Common myeloid progenitor, CD34-positive (primary cell): ENCODE data around the gene THEM5.

Experiments used
- CTCF ChIA-PET: fragments of 350-600 bp; sonication (Branson Sonifier 250); formaldehyde crosslinking; loops from one replicate; lab custom pipeline; 2021; ENCODE audit warnings: antibody characterized with exemption; lab: Charles Lee
- POLR2A ChIA-PET: fragments of 350-600 bp; sonication (Branson Sonifier 250); formaldehyde crosslinking; loops from one replicate; lab custom pipeline; 2021; ENCODE audit warnings: antibody characterized with exemption; lab: Charles Lee
- DNase-seq, 3 donors: peaks; one replicate each; pipeline versions ENCODE4 v3.0.0 to v3.0.0-alpha.2; 2013
- H3K27ac ChIP-seq, 2 experiments: 1 replicate in 1 of 2; 2 replicates in 1 of 2; pipeline ENCODE4 v1.7.0; 2013; ENCODE audit warnings: inconsistent platforms in 2 of 2, low read length in 2 of 2, mild to moderate bottlenecking in 2 of 2, low read depth in 1 of 2, moderate library complexity in 1 of 2; ENCODE audit not compliant: severe bottlenecking in 2 of 2, insufficient read depth in 1 of 2, poor library complexity in 1 of 2
- H3K27me3 ChIP-seq, 5 experiments: replicated peaks in 2 of 5; 1 replicate in 3 of 5; 2 replicates in 2 of 5; pipeline versions ENCODE4 v1.6.1 to v1.7.0; 2013; ENCODE audit warnings: low read length in 4 of 5, mild to moderate bottlenecking in 2 of 5, moderate library complexity in 2 of 5, inconsistent platforms in 1 of 5; ENCODE audit not compliant: insufficient read depth in 5 of 5, control insufficient read depth in 4 of 5
- H3K36me3 ChIP-seq, 4 experiments: 1 replicate in 2 of 4; 2 replicates in 2 of 4; pipeline versions ENCODE4 v1.6.1 to v1.7.0; 2013; ENCODE audit warnings: low read length in 3 of 4, control low read depth in 1 of 4, mild to moderate bottlenecking in 1 of 4; ENCODE audit not compliant: control insufficient read depth in 4 of 4, insufficient read depth in 4 of 4
- H3K4me1 ChIP-seq, 4 experiments: 1 replicate in 3 of 4; 2 replicates in 1 of 4; pipeline versions ENCODE4 v1.6.1 to v1.7.1; 2013; ENCODE audit warnings: low read length in 3 of 4, mild to moderate bottlenecking in 3 of 4, control low read depth in 1 of 4, inconsistent platforms in 1 of 4, moderate library complexity in 1 of 4; ENCODE audit not compliant: control insufficient read depth in 4 of 4, insufficient read depth in 4 of 4; ENCODE audit errors: control extremely low read depth in 1 of 4
- H3K4me3 ChIP-seq, 7 experiments: 1 replicate in 4 of 7; 2 replicates in 3 of 7; pipeline versions ENCODE4 v1.5.1 to v1.7.0; 2013; ENCODE audit warnings: mild to moderate bottlenecking in 7 of 7, low read length in 6 of 7, moderate library complexity in 6 of 7, inconsistent platforms in 2 of 7, low read depth in 2 of 7, control low read depth in 1 of 7; ENCODE audit not compliant: insufficient read depth in 4 of 7, control insufficient read depth in 1 of 7; ENCODE audit errors: extremely low read depth in 1 of 7
- H3K9me3 ChIP-seq, 5 experiments: 1 replicate in 4 of 5; 2 replicates in 1 of 5; pipeline versions ENCODE4 v1.6.1 to v1.7.1; 2013; ENCODE audit warnings: low read length in 4 of 5, mild to moderate bottlenecking in 2 of 5, inconsistent platforms in 1 of 5, low read depth in 1 of 5, moderate library complexity in 1 of 5; ENCODE audit not compliant: control insufficient read depth in 4 of 5, insufficient read depth in 2 of 5; ENCODE audit errors: control extremely low read depth in 1 of 5
- WGBS: methylation state at CpG from one replicate; pipeline ENCODE4 v1.1.5; 2013; ENCODE audit not compliant: insufficient coverage; 5-methylcytosine and 5-hydroxymethylcytosine counted together

Gene THEM5

DNA sequence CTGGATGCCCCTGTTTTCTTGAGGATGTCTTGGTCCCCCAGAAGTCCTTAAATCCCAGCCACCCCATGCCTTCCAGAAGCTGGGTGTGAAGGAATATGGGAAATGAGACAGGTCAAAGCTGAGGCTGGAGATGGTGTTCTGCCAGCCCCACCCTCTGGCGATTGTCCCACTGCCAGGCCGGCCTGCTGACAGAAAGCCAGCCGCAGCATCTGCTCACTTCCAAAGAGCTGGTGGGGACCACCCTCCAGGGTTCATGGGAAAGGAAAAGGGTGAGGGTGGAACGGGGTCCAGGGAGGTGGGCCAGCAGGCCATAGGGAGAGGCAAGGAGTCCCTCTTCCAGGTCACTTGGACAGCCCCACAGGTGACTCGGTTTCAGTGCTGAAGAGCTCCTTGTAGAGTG is 46.4 kb downstream of the THEM5 start:
- POLR2A ChIA-PET: interaction anchor here (0.7 kb wide), 1 partner anchor 13 kb away, joined by 4 read pairs; no protein-coding TSS in a partner anchor
- no peak for DNase-seq
- CTCF ChIA-PET: interaction anchor here (0.7 to 1.8 kb wide), 4 partner anchors 10 to 382 kb away, joined by 3 to 4 read pairs (median 4); no protein-coding TSS in a partner anchor
- Histone ChIP-seq H3K4me3 (no peak overlapping the region), H3K9me3 (no peaks in the 10 kb centered on the region), H3K27me3 (peaks cover 0 to 6% (median 2%) of the 10 kb centered on the region in 5 experiments), H3K4me1 (peaks cover 0 to 3% (median 0%) of the 10 kb centered on the region in 4 experiments), H3K36me3 (no peaks in the 10 kb centered on the region), H3K27ac (no peak overlapping the region)
- WGBS: 93% methylated on average over 3 of the region's 5 CpGs

DNA sequence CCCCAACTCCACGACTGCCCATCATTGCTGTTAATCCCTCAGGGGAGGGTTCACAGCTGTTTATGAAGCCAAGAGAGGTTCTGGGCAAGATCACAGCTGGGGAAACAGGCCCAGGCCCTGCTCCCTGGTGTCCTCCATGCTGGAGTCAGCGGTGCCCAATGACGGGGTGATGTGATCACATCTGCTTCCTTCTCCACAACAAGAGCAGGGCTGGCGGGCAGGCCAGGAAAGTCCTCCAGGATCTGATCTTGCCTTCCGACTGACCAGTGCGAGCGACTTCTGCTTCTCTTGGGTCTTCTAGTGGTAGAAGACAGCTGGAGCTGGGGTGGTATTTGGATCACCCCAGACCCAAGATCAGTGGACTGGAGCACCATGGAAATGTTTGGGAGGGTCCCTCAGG is 47.3 kb downstream of the THEM5 start:
- CTCF ChIA-PET: interaction anchor here (1.8 kb wide), 1 partner anchor 24 kb away, joined by 4 read pairs; no protein-coding TSS in a partner anchor
- no peak overlapping the region for H3K27ac ChIP-seq
- H3K4me1 ChIP-seq: peaks cover 0 to 3% (median 0%) of the 10 kb centered on the region in 4 experiments
- peaks cover 0 to 6% (median 2%) of the 10 kb centered on the region in 5 experiments for H3K27me3 ChIP-seq
- POLR2A ChIA-PET: interaction anchor here (0.7 kb wide), 1 partner anchor 14 kb away, joined by 4 read pairs; no protein-coding TSS in a partner anchor
- H3K36me3 ChIP-seq: no peaks in the 10 kb centered on the region
- DNase-seq: no peak
- H3K4me3 ChIP-seq: no peak overlapping the region
- no peaks in the 10 kb centered on the region for H3K9me3 ChIP-seq
- WGBS: 100% methylated on average over 3 of the region's 7 CpGs

DNA sequence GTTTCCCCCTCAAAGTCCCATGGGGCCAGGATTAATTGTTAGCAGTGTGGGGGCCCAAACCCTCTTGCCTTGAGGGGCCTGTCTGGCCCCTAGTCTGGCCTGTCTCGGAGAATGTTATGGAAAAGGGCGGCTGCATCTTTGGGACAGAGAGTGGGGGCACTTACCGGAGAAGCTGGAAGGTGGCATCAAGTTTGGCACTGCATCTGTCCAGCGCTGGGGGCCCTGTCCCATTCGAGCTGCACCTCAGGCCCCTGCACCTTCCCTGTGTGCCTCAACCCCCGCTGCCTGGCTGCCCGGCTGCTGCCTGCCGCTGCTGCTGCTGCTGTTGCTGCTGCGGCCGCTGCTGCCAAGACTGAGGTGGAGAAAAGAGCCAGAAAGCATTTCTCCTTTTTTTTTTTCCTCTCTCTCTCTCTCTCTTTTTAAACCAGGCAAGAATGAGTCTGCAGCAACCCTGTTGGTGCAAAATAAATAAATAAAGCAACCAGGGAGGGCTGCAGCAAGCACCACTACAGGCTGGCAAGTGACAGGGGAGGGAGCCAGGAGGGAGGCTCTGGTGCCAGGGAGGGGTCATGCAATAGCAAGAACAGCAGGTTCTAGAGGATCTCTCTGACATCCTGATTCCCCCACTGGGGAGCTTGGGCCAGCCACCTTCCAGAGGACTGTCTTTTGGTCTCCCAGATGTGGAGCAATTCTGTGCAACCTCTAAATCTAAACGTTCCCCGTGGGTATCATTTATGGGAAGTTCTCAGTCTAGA is 48.3 kb downstream of the THEM5 start, which contains the start of gene LINGO4:
LINGO4 (minus strand) TSS at position 354 of the 755 bp plus-strand sequence. CDS start 2,715 bp downstream, outside the sequence.
- H3K4me1 ChIP-seq: peaks cover 0 to 8% (median 5%) of the 10 kb centered on the region in 4 experiments
- no peaks in the 10 kb centered on the region for H3K36me3 ChIP-seq
- WGBS: 90% methylated on average over 10 of the region's 12 CpGs
- POLR2A ChIA-PET: no interaction called here
- DNase-seq: no peak
- H3K9me3 ChIP-seq: no peaks in the 10 kb centered on the region
- H3K27me3 ChIP-seq: peaks cover 0 to 6% (median 2%) of the 10 kb centered on the region in 5 experiments
- CTCF ChIA-PET: no interaction called here
- H3K4me3 ChIP-seq: no peak within 1 kb of the TSS
- H3K27ac ChIP-seq: no peak within 1 kb of the TSS

DNA sequence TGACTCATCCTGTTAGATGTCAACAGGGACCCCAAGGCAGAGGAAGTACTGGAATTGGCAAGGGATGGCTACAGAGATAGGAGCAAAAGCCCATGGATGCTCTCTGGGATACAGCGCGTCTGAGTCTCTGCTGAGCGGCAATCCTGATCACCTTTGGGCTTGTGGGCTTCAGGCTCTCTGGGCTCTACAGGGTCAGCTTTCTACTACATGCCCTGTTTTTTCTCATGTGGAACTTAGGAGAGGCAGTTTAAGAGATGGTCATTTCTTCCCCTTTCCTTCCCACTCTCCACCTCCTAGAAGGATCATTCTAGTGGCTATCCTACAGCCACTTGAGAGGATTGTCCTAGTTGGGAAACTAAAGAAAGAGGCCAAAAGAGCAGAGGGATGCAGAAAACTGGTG is 49.6 kb downstream of the THEM5 start:
- Histone ChIP-seq H3K9me3 (no peaks in the 10 kb centered on the region), H3K4me3 (no peak overlapping the region), H3K27me3 (peaks cover 0 to 6% (median 2%) of the 10 kb centered on the region in 5 experiments), H3K36me3 (no peaks in the 10 kb centered on the region), H3K27ac (no peak overlapping the region), H3K4me1 (peaks cover 0 to 12% (median 9%) of the 10 kb centered on the region in 4 experiments)
- WGBS: 98% methylated on average over 3 of the region's 3 CpGs
- DNase-seq: no peak
- POLR2A ChIA-PET: no interaction called here
- CTCF ChIA-PET: no interaction called here

DNA sequence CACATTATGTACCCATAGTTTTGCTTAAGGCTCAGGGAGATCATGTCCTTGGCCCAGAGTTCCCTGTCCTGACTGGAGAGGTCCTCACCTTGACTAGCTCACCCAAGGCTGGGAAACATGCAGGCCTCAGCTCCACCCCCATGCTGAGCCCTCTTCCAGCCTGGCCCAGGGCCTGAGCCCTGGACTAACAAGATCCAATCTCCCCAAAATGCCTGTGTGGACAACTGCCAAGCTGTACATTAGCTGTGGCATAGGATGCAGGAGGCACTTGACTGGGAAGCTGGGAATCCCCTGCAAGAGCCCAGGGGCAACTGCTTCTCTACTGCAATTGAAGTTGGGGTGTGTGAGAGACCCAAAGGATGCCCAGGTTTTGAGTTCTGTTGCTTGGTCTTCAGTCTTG is 50.3 kb downstream of the THEM5 start:
- CTCF ChIA-PET: interaction anchor here (1.4 to 1.5 kb wide), 2 partner anchors 13 to 33 kb away, joined by 3 to 8 read pairs; no protein-coding TSS in a partner anchor

DNA sequence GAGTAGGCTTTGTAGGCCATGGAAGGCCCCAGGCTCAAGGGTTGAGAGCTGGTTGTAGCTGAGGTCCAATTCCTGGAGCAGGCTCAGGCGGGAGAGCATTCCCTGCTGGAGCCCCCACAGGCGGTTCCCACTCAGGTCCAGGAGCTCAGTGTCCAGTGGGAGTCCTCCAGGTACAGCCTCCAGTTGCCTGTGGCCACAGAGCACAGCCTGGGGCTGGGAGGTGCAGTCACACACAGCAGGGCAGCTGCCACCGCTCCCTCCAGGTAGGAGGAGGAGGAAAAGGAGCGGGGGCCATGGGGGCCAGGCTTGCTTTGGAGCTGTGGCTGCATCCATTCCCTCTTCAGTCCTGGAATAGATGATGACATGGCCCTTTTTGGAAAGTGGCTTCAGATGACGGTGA is 51.1 kb downstream of the THEM5 start:
- Histone ChIP-seq H3K4me3 (no peak overlapping the region), H3K27ac (no peak overlapping the region), H3K36me3 (no peaks in the 10 kb centered on the region), H3K4me1 (peaks cover 0 to 9% (median 8%) of the 10 kb centered on the region in 4 experiments), H3K9me3 (no peaks in the 10 kb centered on the region), H3K27me3 (peaks cover 0 to 6% (median 2%) of the 10 kb centered on the region in 5 experiments)
- 96% methylated on average over 3 of the region's 5 CpGs for WGBS
- DNase-seq: no peak
- ChIA-PET POLR2A (interaction anchor here (1.0 kb wide), 1 partner anchor 13 kb away, joined by 3 read pairs; no protein-coding TSS in a partner anchor), CTCF (interaction anchor here (0.6 to 1.5 kb wide), 3 partner anchors 12 to 34 kb away, joined by 3 to 8 read pairs (median 4); partner anchors contain the start of gene TDRKH)

More for the DNA sequence above, 50.3 kb downstream of the THEM5 start:
- POLR2A ChIA-PET: no interaction called here
- H3K4me1 ChIP-seq: peaks cover 0 to 12% (median 9%) of the 10 kb centered on the region in 4 experiments
- no peaks in the 10 kb centered on the region for H3K9me3 ChIP-seq
- DNase-seq: no peak
- H3K4me3 ChIP-seq: no peak overlapping the region
- H3K36me3 ChIP-seq: no peaks in the 10 kb centered on the region
- H3K27ac ChIP-seq: no peak overlapping the region
- peaks cover 0 to 6% (median 2%) of the 10 kb centered on the region in 5 experiments for H3K27me3 ChIP-seq
